ENCODE data around the gene TIMP2.
"Not testable (repeated sequence)": the region's sequence is repeated elsewhere in the genome, so short reads cannot be mapped to it uniquely, and the experiment has no call there.

The TIMP2 gene

DNA sequence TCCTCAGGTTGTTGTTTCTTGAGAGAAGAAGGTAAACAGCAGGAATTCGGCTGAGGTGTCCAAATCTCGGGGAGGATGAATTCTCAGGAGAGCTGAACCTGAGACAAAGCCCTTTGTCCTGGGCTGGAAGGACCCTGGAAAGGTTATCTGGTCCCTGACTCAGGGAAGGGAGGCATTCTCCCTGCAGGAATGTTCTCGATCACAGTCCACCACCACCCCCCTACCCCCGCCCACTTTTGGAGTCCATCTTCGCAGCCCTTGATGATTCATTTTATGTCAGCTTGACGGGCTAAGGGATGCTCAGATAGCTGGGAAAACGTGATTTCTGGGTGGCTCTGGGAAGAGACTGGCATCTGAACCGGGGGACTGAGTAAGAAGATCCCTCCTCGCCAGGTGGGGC is 20.8 kb downstream of the TIMP2 start:
- Mint-ChIP-seq H3K27me3 (ENCODE audit: low read depth) (peaks cover 4% of the 10 kb centered on the region), H3K4me3 (no peak overlapping the region), H3K36me3 (ENCODE audit: low read depth) (peaks cover 16% of the 10 kb centered on the region), H3K27ac (no peak overlapping the region), H3K9me3 (no peaks in the 10 kb centered on the region), H3K4me1 (peaks cover 42% of the 10 kb centered on the region)
- TF ChIP-seq, protein P1, sequence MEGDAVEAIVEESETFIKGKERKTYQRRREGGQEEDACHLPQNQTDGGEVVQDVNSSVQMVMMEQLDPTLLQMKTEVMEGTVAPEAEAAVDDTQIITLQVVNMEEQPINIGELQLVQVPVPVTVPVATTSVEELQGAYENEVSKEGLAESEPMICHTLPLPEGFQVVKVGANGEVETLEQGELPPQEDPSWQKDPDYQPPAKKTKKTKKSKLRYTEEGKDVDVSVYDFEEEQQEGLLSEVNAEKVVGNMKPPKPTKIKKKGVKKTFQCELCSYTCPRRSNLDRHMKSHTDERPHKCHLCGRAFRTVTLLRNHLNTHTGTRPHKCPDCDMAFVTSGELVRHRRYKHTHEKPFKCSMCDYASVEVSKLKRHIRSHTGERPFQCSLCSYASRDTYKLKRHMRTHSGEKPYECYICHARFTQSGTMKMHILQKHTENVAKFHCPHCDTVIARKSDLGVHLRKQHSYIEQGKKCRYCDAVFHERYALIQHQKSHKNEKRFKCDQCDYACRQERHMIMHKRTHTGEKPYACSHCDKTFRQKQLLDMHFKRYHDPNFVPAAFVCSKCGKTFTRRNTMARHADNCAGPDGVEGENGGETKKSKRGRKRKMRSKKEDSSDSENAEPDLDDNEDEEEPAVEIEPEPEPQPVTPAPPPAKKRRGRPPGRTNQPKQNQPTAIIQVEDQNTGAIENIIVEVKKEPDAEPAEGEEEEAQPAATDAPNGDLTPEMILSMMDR (IDR thresholded peaks at IDR 0.05; ENCODE audit: unreplicated experiment in 3 of 3) = no peak

DNA sequence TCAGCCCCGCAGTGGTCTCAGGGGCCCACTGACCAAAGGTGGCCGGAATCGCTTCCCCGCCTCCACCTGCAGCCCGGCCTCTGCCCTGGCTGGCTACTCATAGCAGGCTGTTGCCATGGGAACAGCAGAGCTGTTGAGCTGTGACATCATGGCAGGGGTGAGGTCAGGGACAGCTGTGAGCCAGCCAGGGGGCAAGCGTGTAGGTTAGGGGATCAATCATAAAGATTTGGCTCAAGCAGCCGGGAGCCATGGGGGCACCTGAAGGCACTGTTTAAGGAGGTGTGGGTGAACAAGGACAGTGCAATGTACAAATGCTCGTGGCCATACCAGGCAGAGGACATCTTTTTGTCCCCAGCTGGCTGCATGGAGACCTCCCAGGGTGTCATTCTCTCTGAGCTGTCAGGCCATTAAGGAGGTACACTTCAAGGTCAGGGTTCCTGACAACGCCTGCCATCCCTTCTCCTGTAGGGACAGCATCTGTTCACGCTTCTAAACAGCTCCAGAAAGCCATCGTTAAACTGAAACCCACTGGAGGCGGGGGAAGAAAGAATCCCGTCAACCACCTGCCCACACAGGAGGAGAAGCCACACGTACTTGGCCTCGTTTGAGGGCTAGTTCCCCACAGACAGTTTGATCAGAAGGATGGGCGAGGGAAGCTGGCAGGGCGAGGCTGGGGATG is 21.9 kb downstream of the TIMP2 start, which contains the start of gene CEP295NL:
Gene CEP295NL, minus strand, starts transcription at position 101 of the 679 bp plus-strand sequence. CDS start 1,373 bp downstream, outside the sequence.
- peaks cover 1% of the 10 kb centered on the region for H3K27me3 Mint-ChIP-seq (ENCODE audit: low read depth)
- peak within 1 kb of the TSS in 2 of 3 experiments; percentile 43 to 87 for H3K27ac Mint-ChIP-seq
- no peaks in the 10 kb centered on the region for H3K9me3 Mint-ChIP-seq
- peaks cover 12% of the 10 kb centered on the region for H3K36me3 Mint-ChIP-seq (ENCODE audit: low read depth)
- peaks cover 43% of the 10 kb centered on the region for H3K4me1 Mint-ChIP-seq
- peak within 1 kb of the TSS in 1 of 3 experiments; percentile 6 for H3K4me3 Mint-ChIP-seq
- TF ChIP-seq, protein P1 (IDR thresholded peaks at IDR 0.05; ENCODE audit: unreplicated experiment in 3 of 3) = no peak

GRCh38 chr17:78902231-78902630 is 23.0 kb downstream of the TIMP2 start:
- Mint-ChIP-seq H3K36me3 (ENCODE audit: low read depth) (peaks cover 11% of the 10 kb centered on the region), H3K27ac (peak overlapping the region in 1 of 3 experiments; percentile 87), H3K4me1 (peaks cover 49% of the 10 kb centered on the region)
- H3K27me3 Mint-ChIP-seq (ENCODE audit: low read depth); H3K9me3 Mint-ChIP-seq; H3K4me3 Mint-ChIP-seq: not testable (repeated sequence)

DNA sequence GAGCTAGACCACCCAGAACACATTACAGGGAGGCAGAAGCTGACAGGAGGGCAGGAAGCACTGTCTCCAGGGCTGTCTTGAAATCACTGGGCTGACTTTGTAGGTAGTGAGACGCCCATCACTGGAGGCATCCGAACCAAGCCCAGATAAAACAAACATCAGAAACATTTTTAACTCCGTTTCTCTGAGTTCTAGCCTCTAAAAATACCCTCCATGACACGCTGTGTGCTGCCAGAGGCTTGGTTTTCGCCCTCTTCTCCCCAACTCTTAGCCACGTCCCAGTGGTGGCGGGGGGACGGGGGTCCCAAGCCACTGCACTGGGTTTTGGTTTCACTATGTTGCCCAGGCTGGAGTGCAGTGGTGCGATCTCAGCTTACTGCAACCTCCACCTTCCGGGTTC is 23.4 kb downstream of the TIMP2 start:
- H3K27me3 Mint-ChIP-seq (ENCODE audit: low read depth) = no peaks in the 10 kb centered on the region
- TF ChIP-seq, protein P1 (IDR thresholded peaks at IDR 0.05; ENCODE audit: unreplicated experiment in 3 of 3) = no peak
- H3K36me3 Mint-ChIP-seq (ENCODE audit: low read depth) = peaks cover 11% of the 10 kb centered on the region
- peaks cover 50% of the 10 kb centered on the region for H3K4me1 Mint-ChIP-seq
- no peaks in the 10 kb centered on the region for H3K9me3 Mint-ChIP-seq
- H3K27ac Mint-ChIP-seq = no peak overlapping the region
- H3K4me3 Mint-ChIP-seq = no peak overlapping the region

DNA sequence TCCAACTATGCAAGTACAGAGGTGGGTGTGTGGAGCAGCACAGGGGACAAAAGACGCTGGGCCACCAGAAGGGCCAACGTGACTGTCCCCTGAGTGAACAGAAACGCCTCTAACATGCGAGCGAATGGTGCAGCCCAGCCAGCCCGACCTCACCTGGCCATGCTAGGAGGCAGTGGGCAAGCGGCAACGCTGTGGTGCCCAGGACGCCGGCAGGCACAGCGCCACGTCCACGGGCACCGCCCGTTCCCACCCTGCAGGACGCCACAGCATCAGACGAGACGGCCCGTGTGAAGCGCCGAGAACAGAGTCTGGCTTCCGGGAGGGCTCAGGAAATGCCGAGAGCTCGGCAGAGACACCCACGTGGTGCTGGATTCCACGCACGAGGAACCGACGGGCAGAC is 24.4 kb downstream of the TIMP2 start:
- TF ChIP-seq, protein P1 (IDR thresholded peaks at IDR 0.05; ENCODE audit: unreplicated experiment in 3 of 3) = no peak
- peaks cover 11% of the 10 kb centered on the region for H3K36me3 Mint-ChIP-seq (ENCODE audit: low read depth)
- H3K4me3 Mint-ChIP-seq = no peak overlapping the region
- H3K9me3 Mint-ChIP-seq = no peaks in the 10 kb centered on the region
- peaks cover 54% of the 10 kb centered on the region for H3K4me1 Mint-ChIP-seq
- no peaks in the 10 kb centered on the region for H3K27me3 Mint-ChIP-seq (ENCODE audit: low read depth)
- no peak overlapping the region for H3K27ac Mint-ChIP-seq

- no peaks in the 10 kb centered on the region for H3K27me3 Mint-ChIP-seq (ENCODE audit: low read depth)
- H3K9me3 Mint-ChIP-seq = no peaks in the 10 kb centered on the region
- peak overlapping the region in 2 of 3 experiments; percentile 39 to 55 for H3K27ac Mint-ChIP-seq
- H3K4me3 Mint-ChIP-seq = peak overlapping the region in 1 of 3 experiments; percentile 32
- H3K4me1 Mint-ChIP-seq = peaks cover 54% of the 10 kb centered on the region
- H3K36me3 Mint-ChIP-seq (ENCODE audit: low read depth) = peaks cover 11% of the 10 kb centered on the region
- TF ChIP-seq, protein P1 (IDR thresholded peaks at IDR 0.05; ENCODE audit: unreplicated experiment in 3 of 3) = no peak
These were observed 25.6 kb downstream of the TIMP2 start for GRCh38 chr17:78899361-78900260.
